CD8-positive, alpha-beta memory T cell (primary cell): ENCODE data around the gene DHRS9. TPM values are rescaled to one million over a fixed set of nuclear protein-coding genes. Genes with fewer than 3 reads are reported as not detected.
"Not testable (repeated sequence)": the region's sequence is repeated elsewhere in the genome, so short reads cannot be mapped to it uniquely, and the experiment has no call there.

Experiments
- CTCF ChIA-PET: fragments of 350-600 bp; sonication (Branson Sonifier 250); formaldehyde crosslinking; loops from one replicate; lab custom pipeline; 2021; ENCODE audit warnings: antibody characterized with exemption; lab: Charles Lee
- POLR2A ChIA-PET: fragments of 350-600 bp; sonication (Branson Sonifier 250); formaldehyde crosslinking; loops from one replicate; lab custom pipeline; 2021; ENCODE audit warnings: antibody characterized with exemption; lab: Charles Lee
- DNase-seq, 5 donors: peaks; one replicate each; pipeline versions ENCODE4 v3.0.0 to v3.0.0-alpha.2; 2020 to 2022; ENCODE audit warnings: mixed read lengths in 1 of 5
- H3K27ac ChIP-seq: one replicate; pipeline ENCODE4 v1.7.0; 2013; ENCODE audit warnings: low read depth, mild to moderate bottlenecking, low read length, moderate library complexity
- H3K27me3 ChIP-seq: 2 replicates; pipeline ENCODE4 v1.7.0; 2013; ENCODE audit warnings: low read length, mild to moderate bottlenecking; ENCODE audit not compliant: insufficient read depth, poor library complexity, severe bottlenecking
- H3K36me3 ChIP-seq: 2 replicates; pipeline ENCODE4 v1.7.0; 2013; ENCODE audit warnings: mild to moderate bottlenecking, low read length, moderate library complexity; ENCODE audit not compliant: insufficient read depth
- H3K4me1 ChIP-seq: 2 replicates; pipeline ENCODE4 v1.7.0; 2013; ENCODE audit warnings: mild to moderate bottlenecking, low read length, moderate library complexity; ENCODE audit not compliant: insufficient read depth
- H3K4me3 ChIP-seq: 2 replicates; pipeline ENCODE4 v1.7.0; 2013; ENCODE audit warnings: mild to moderate bottlenecking, low read length
- H3K9me3 ChIP-seq: 2 replicates; pipeline ENCODE4 v1.7.0; 2013; ENCODE audit warnings: mild to moderate bottlenecking, low read length
- H3K27ac Mint-ChIP-seq, 8 donors: one replicate each; pipeline ENCODE4 v1.8.0; 2020 to 2021; ENCODE audit warnings: mixed read lengths in 8 of 8, mild to moderate bottlenecking in 6 of 8, inconsistent platforms in 3 of 8, moderate library complexity in 3 of 8
- H3K27me3 Mint-ChIP-seq, 2 donors: one replicate each; pipeline ENCODE4 v1.8.0; 2020 to 2021; ENCODE audit warnings: mixed read lengths in 2 of 2, mild to moderate bottlenecking in 1 of 2, moderate library complexity in 1 of 2
- H3K36me3 Mint-ChIP-seq, 3 donors: one replicate each; pipeline ENCODE4 v1.8.0; 2020 to 2021; ENCODE audit warnings: mixed read lengths in 3 of 3, inconsistent platforms in 1 of 3, mild to moderate bottlenecking in 1 of 3
- H3K4me1 Mint-ChIP-seq, 3 donors: one replicate each; pipeline ENCODE4 v1.8.0; 2020 to 2021; ENCODE audit warnings: mixed read lengths in 3 of 3, inconsistent platforms in 1 of 3, mild to moderate bottlenecking in 1 of 3
- H3K4me3 Mint-ChIP-seq, 7 donors: one replicate each; pipeline ENCODE4 v1.8.0; 2020 to 2021; ENCODE audit warnings: mixed read lengths in 7 of 7, mild to moderate bottlenecking in 6 of 7, moderate library complexity in 4 of 7, inconsistent platforms in 2 of 7
- H3K9me3 Mint-ChIP-seq, 5 donors: one replicate each; pipeline ENCODE4 v1.8.0; 2020 to 2022; ENCODE audit warnings: mixed read lengths in 5 of 5, mild to moderate bottlenecking in 3 of 5, moderate library complexity in 2 of 5, inconsistent platforms in 1 of 5
- polyA plus RNA-seq: library from polyadenylated mRNA; unstranded; fragments of 300-500 nt; fragmentation: Illumina TruSeq; gene quantifications from one replicate; pipeline ENCODE4 v1.2.3, GENCODE V29; 2021
- total RNA-seq, 2 experiments: library from RNA; stranded (reverse); gene quantifications; one replicate each; pipeline ENCODE4 v1.2.3, GENCODE V29; 2021

The DHRS9 gene
- total and polyA plus RNA-seq, 3 experiments from 2014 or later: 0.20 to 0.37 TPM; not detected in 1

- Histone ChIP-seq H3K4me3 (no peak overlapping the region), H3K27ac (no peak overlapping the region), H3K4me1 (no peaks in the 10 kb centered on the region), H3K27me3 (no peaks in the 10 kb centered on the region), H3K9me3 (no peaks in the 10 kb centered on the region), H3K36me3 (no peaks in the 10 kb centered on the region)
- H3K9me3 Mint-ChIP-seq: peaks cover 5 to 14% (median 9%) of the 10 kb centered on the region in 5 donors
- DNase-seq: no peak
- H3K27me3 Mint-ChIP-seq: peaks cover 0 to 2% of the 10 kb centered on the region in 2 donors
- H3K27ac Mint-ChIP-seq: no peak overlapping the region
- CTCF ChIA-PET: no interaction called here
- H3K4me1 Mint-ChIP-seq: no peaks in the 10 kb centered on the region
- H3K36me3 Mint-ChIP-seq: peaks cover 0 to 21% (median 2%) of the 10 kb centered on the region in 3 donors
- POLR2A ChIA-PET: no interaction called here
- no peak overlapping the region for H3K4me3 Mint-ChIP-seq
Measured at GRCh38 chr2:169047256-169048250, 21.8 kb upstream of the DHRS9 start.

GRCh38 chr2:169049142-169049541, 20.2 kb upstream of the DHRS9 start:
- Mint-ChIP-seq H3K27ac (no peak overlapping the region), H3K4me1 (no peaks in the 10 kb centered on the region), H3K27me3 (peaks cover 0 to 4% of the 10 kb centered on the region in 2 donors), H3K9me3 (peaks cover under 1 to 8% (median 3%) of the 10 kb centered on the region in 5 donors), H3K4me3 (no peak overlapping the region), H3K36me3 (peaks cover 0 to 14% (median 2%) of the 10 kb centered on the region in 3 donors)
- ChIA-PET CTCF (no interaction called here), POLR2A (no interaction called here)
- Histone ChIP-seq H3K27ac (no peak overlapping the region), H3K27me3 (no peaks in the 10 kb centered on the region), H3K36me3 (no peaks in the 10 kb centered on the region), H3K4me1 (no peaks in the 10 kb centered on the region), H3K9me3 (no peaks in the 10 kb centered on the region), H3K4me3 (no peak overlapping the region)
- no peak for DNase-seq

GRCh38 chr2:169050476-169051240, 18.7 kb upstream of the DHRS9 start:
- H3K4me1 Mint-ChIP-seq: no peaks in the 10 kb centered on the region
- peaks cover 10 to 17% of the 10 kb centered on the region in 2 donors for H3K27me3 Mint-ChIP-seq
- peaks cover 0 to 20% (median 4%) of the 10 kb centered on the region in 3 donors for H3K36me3 Mint-ChIP-seq
- no peak overlapping the region for H3K4me3 Mint-ChIP-seq
- H3K27me3 ChIP-seq: no peaks in the 10 kb centered on the region
- H3K36me3 ChIP-seq: no peaks in the 10 kb centered on the region
- no peak for DNase-seq
- no peak overlapping the region for H3K27ac Mint-ChIP-seq
- H3K4me3 ChIP-seq: no peak overlapping the region
- H3K27ac ChIP-seq: no peak overlapping the region
- H3K9me3 Mint-ChIP-seq: peaks cover 13 to 19% (median 16%) of the 10 kb centered on the region in 5 donors
- POLR2A ChIA-PET: no interaction called here
- CTCF ChIA-PET: no interaction called here
- H3K4me1 ChIP-seq: no peaks in the 10 kb centered on the region
- peaks cover 5% of the 10 kb centered on the region for H3K9me3 ChIP-seq

DNA sequence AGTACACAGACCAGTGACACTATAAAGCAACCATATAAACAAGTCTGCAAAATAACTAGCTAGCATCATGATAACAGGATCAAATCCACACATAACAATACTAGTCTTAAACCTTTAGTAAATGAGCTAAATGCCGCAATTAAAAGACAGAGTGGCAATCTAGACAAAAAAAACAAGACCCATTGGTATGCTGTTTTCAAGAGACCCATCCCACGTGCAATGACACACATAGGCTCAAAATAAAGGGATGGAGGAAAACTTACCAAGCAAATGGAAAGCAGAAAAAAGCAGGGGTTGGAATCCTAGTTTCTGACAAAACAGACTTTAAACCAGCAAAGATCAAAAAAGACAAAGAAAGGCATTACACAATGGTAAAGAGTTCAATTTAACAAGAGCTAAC, 14.8 kb upstream of the DHRS9 start:
- H3K4me1 Mint-ChIP-seq, H3K27ac Mint-ChIP-seq, DNase-seq, H3K9me3 ChIP-seq, H3K27ac ChIP-seq, H3K27me3 ChIP-seq, POLR2A ChIA-PET, H3K4me3 ChIP-seq, H3K4me3 Mint-ChIP-seq, H3K4me1 ChIP-seq, CTCF ChIA-PET, H3K36me3 ChIP-seq: not testable (repeated sequence)
- H3K36me3 Mint-ChIP-seq: peaks cover 0 to 37% (median 4%) of the 10 kb centered on the region in 3 donors
- H3K27me3 Mint-ChIP-seq: peaks cover 10 to 26% of the 10 kb centered on the region in 2 donors
- H3K9me3 Mint-ChIP-seq: peaks cover 13 to 30% (median 29%) of the 10 kb centered on the region in 5 donors

- H3K36me3 Mint-ChIP-seq, H3K27ac Mint-ChIP-seq, H3K9me3 Mint-ChIP-seq, H3K4me1 Mint-ChIP-seq, H3K9me3 ChIP-seq, DNase-seq, H3K36me3 ChIP-seq, H3K4me1 ChIP-seq, H3K27ac ChIP-seq, H3K27me3 ChIP-seq, H3K4me3 ChIP-seq, H3K4me3 Mint-ChIP-seq, POLR2A ChIA-PET, H3K27me3 Mint-ChIP-seq: not testable (repeated sequence)
- CTCF ChIA-PET: interaction anchor here (0.5 kb wide), 1 partner anchor 890 kb away, joined by 3 read pairs; no protein-coding TSS in a partner anchor
Measured at GRCh38 chr2:169064199-169064598, 5.2 kb upstream of the DHRS9 start.

DNA sequence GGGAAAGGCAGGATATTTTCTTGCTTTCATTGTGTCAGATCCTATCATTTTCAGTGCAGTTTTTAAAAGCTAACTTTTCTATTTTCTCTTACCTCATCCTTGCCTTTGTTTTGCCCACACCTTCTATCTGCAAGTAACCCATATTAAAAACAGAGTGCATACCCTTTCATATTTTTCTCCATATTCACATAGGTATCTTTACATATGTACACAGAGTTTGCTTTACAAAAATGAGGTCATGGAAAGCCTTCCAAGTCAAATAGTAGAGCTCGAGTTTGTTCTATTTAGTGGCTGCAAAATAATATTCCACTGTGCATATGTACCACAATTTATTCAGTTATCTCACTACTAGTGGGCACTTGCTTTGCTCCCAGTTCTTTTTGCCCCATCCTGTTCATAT, 3.9 kb upstream of the DHRS9 start:
- H3K36me3 ChIP-seq: no peaks in the 10 kb centered on the region
- H3K9me3 Mint-ChIP-seq: no peaks in the 10 kb centered on the region
- no peak overlapping the region for H3K4me3 ChIP-seq
- no peak for DNase-seq
- POLR2A ChIA-PET: no interaction called here
- H3K27ac Mint-ChIP-seq: no peak overlapping the region
- CTCF ChIA-PET: interaction anchor here (0.6 kb wide), 1 partner anchor 44 kb away, joined by 3 read pairs; no protein-coding TSS in a partner anchor
- peaks cover 0 to 3% of the 10 kb centered on the region in 2 donors for H3K27me3 Mint-ChIP-seq
- no peak overlapping the region for H3K4me3 Mint-ChIP-seq
- H3K36me3 Mint-ChIP-seq: no peaks in the 10 kb centered on the region
- H3K9me3 ChIP-seq: no peaks in the 10 kb centered on the region
- no peaks in the 10 kb centered on the region for H3K4me1 Mint-ChIP-seq
- no peaks in the 10 kb centered on the region for H3K27me3 ChIP-seq
- H3K27ac ChIP-seq: no peak overlapping the region
- no peaks in the 10 kb centered on the region for H3K4me1 ChIP-seq

DNA sequence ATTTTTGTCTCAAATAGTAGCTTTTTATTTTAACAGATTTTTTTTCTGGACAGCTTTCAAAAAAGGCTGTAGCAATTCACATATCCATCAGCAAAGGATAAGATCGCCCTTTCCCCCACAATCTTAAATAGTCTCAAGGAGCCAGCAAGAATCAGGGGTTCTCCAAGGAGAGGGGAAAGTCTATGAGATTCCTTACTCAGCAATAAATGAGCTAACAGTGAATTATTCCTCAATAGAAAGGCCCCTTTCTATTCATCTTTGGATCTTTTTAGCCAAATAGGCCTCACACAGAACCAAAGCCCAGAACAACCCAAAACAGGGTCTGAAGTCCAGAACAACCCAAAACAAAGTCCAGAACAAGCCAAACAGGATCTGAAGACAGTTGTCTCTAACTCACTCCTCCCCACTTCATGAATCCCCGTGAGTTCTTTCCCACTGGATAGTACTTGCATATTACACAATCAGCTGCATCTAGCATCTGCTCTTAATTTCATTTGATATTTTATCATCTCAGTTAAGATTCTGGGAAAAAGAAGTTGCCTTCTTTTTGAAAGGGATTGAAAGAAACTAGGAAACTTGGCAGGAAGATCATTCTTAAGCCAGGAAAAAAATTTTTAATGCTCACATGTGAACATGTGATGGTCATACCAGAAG, 3.4 kb upstream of the DHRS9 start:
- DNase-seq: no peak
- Histone ChIP-seq H3K36me3 (no peaks in the 10 kb centered on the region), H3K4me3 (no peak overlapping the region), H3K27ac (no peak overlapping the region), H3K4me1 (no peaks in the 10 kb centered on the region), H3K27me3 (no peaks in the 10 kb centered on the region), H3K9me3 (no peaks in the 10 kb centered on the region)
- POLR2A ChIA-PET: no interaction called here
- H3K4me1 Mint-ChIP-seq: no peaks in the 10 kb centered on the region
- H3K4me3 Mint-ChIP-seq: no peak overlapping the region
- H3K9me3 Mint-ChIP-seq: no peaks in the 10 kb centered on the region
- H3K27ac Mint-ChIP-seq: no peak overlapping the region
- no peaks in the 10 kb centered on the region for H3K36me3 Mint-ChIP-seq
- peaks cover 0 to 3% of the 10 kb centered on the region in 2 donors for H3K27me3 Mint-ChIP-seq
- CTCF ChIA-PET: interaction anchor here (0.6 kb wide), 1 partner anchor 44 kb away, joined by 3 read pairs; no protein-coding TSS in a partner anchor
